Measurements from ENCODE around the gene PIK3CA. TPM values are rescaled to one million over a fixed set of nuclear protein-coding genes. Genes with fewer than 3 reads are reported as not detected.

PIK3CA gene
- total RNA-seq, 1 experiment from 2014 or later = 13.4 TPM

DNA sequence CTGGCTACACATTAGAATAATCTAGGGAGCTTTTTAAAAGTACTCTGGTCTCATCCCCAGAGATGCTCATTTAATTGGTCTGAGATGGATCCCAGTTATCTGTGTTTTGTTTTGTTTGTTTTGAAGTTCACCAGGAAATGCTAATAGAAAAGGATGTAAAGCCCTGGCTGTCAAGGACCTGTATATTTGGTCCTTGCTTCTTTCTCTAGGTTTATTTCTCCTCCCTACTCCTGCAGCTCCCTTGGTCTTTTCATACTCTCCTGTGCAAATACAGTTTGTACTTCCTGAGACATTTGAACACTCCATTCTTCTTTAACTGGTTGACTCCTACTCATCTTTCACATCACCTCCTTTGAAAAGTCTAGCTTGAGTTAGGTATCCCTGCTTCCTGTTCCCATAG, 3.3 kb downstream of the PIK3CA start:
- no TSS peak for BruUV-seq (replicated peaks)
- TF ChIP-seq, protein P1, sequence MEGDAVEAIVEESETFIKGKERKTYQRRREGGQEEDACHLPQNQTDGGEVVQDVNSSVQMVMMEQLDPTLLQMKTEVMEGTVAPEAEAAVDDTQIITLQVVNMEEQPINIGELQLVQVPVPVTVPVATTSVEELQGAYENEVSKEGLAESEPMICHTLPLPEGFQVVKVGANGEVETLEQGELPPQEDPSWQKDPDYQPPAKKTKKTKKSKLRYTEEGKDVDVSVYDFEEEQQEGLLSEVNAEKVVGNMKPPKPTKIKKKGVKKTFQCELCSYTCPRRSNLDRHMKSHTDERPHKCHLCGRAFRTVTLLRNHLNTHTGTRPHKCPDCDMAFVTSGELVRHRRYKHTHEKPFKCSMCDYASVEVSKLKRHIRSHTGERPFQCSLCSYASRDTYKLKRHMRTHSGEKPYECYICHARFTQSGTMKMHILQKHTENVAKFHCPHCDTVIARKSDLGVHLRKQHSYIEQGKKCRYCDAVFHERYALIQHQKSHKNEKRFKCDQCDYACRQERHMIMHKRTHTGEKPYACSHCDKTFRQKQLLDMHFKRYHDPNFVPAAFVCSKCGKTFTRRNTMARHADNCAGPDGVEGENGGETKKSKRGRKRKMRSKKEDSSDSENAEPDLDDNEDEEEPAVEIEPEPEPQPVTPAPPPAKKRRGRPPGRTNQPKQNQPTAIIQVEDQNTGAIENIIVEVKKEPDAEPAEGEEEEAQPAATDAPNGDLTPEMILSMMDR (conservative IDR thresholded peaks at IDR 0.05; ENCODE audit: low read depth, low read length) = no peak
- TF ChIP-seq EZH2phosphoT487 (IDR thresholded peaks at IDR 0.05; ENCODE audit: borderline replicate concordance, low read length) (no peak), EZH2 (IDR thresholded peaks at IDR 0.05; ENCODE audit: low read length, unreplicated experiment) (no peak)
- DNase-seq (no peak), ATAC-seq (no peak)
- ChIA-PET CTCF (no interaction called here), POLR2A (ENCODE audit: unreplicated experiment) (no interaction called here)
- Histone ChIP-seq H3K36me3 (ENCODE audit: low read depth, low read length) (no peaks in the 10 kb centered on the region), H3K9me3 (ENCODE audit: low read length) (no peaks in the 10 kb centered on the region), H3K9ac (ENCODE audit: low read length) (no peak overlapping the region), H3K79me2 (ENCODE audit: low read length) (peaks cover 69% of the 10 kb centered on the region), H3F3A (ENCODE audit: low read length, unreplicated experiment) (no peaks in the 10 kb centered on the region), H3K4me1 (ENCODE audit: insufficient read depth, low read length) (peaks cover 12% of the 10 kb centered on the region; the same call in 1 of the 2 replicates), H3K27ac (ENCODE audit: low read length) (no peak overlapping the region), H2AFZ (ENCODE audit: low read length) (no peak overlapping the region), H3K4me3 (ENCODE audit: low read length) (no peak overlapping the region), H3K4me2 (ENCODE audit: low read length) (no peak overlapping the region), H3K27me3 (ENCODE audit: low read length) (no peaks in the 10 kb centered on the region), H3K9me2 (replicated peaks; ENCODE audit: low read length) (no peaks in the 10 kb centered on the region), H4K20me1 (ENCODE audit: low read length) (no peaks in the 10 kb centered on the region)
- intact Hi-C loops (cut with micrococcal nuclease) = no loop called here

DNA sequence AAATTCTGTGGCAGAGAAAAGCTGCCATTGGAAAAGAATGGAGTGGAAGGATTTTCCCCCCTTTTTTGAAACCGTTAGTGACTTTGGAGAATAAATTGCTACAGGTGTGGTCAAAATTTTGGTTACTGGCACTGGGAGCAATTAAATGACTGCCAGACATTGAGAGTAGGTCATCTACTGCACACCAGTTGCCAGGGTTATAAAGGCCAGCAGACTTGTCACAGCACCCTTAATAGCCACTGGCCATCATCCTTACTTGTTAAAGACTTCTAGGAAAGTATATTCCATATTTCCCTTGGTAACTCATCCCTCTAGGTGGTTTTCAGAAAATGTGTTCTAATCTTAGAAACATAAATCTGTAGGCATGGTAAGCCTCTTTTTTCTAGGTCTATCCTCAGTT, 8.0 kb downstream of the PIK3CA start:
- no peaks in the 10 kb centered on the region for H3K27me3 ChIP-seq (ENCODE audit: low read length)
- no peak overlapping the region for H3K27ac ChIP-seq (ENCODE audit: low read length)
- ATAC-seq (no peak), DNase-seq (no peak)
- H3K4me2 ChIP-seq (ENCODE audit: low read length) = no peak overlapping the region
- CTCF ChIA-PET = interaction anchor here (0.6 kb wide), 1 partner anchor 158 kb away, joined by 5 read pairs; no protein-coding TSS in a partner anchor
- no peak overlapping the region for H2AFZ ChIP-seq (ENCODE audit: low read length)
- no TSS peak for BruUV-seq (replicated peaks)
- no peaks in the 10 kb centered on the region for H3K9me2 ChIP-seq (replicated peaks; ENCODE audit: low read length)
- POLR2A ChIA-PET (ENCODE audit: unreplicated experiment) = interaction anchor here (0.6 kb wide), 1 partner anchor 1960 kb away, joined by 4 read pairs; no protein-coding TSS in a partner anchor
- no peak overlapping the region for H3K9ac ChIP-seq (ENCODE audit: low read length)
- TF ChIP-seq, protein P1 (conservative IDR thresholded peaks at IDR 0.05; ENCODE audit: low read depth, low read length) = no peak
- TF ChIP-seq EZH2 (IDR thresholded peaks at IDR 0.05; ENCODE audit: low read length, unreplicated experiment) = no peak
- TF ChIP-seq EZH2phosphoT487 (IDR thresholded peaks at IDR 0.05; ENCODE audit: borderline replicate concordance, low read length) = no peak
- H3K4me1 ChIP-seq (ENCODE audit: insufficient read depth, low read length) = no peaks in the 10 kb centered on the region
- H3K36me3 ChIP-seq (ENCODE audit: low read depth, low read length) = no peaks in the 10 kb centered on the region
- H3K79me2 ChIP-seq (ENCODE audit: low read length) = peaks cover 76% of the 10 kb centered on the region
- H3K9me3 ChIP-seq (ENCODE audit: low read length) = no peaks in the 10 kb centered on the region
- no peaks in the 10 kb centered on the region for H3F3A ChIP-seq (ENCODE audit: low read length, unreplicated experiment)
- no peaks in the 10 kb centered on the region for H4K20me1 ChIP-seq (ENCODE audit: low read length)
- no peak overlapping the region for H3K4me3 ChIP-seq (ENCODE audit: low read length)
- intact Hi-C loops (cut with micrococcal nuclease) = no loop called here

DNA sequence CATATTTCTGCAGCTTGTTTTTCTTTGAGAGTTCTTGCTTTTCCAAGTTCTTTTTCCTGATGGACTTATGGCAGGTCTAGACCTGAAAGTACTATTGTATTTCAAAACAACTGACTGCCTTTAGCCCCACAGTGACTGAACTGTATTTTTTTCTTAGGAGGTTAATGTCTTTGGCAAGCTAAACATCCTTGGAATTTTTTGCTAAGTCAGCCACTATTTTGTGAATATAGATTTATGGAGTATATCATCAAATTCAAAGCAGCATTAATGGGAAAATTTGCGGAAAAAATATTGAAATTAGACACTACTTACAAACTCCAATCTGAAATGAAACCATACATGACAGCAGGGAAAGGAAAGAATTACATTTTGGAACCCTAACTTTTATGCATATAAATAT, 8.6 kb downstream of the PIK3CA start:
- ChIA-PET CTCF (no interaction called here), POLR2A (ENCODE audit: unreplicated experiment) (interaction anchor here (0.6 kb wide), 1 partner anchor 43 kb away, joined by 4 read pairs; no protein-coding TSS in a partner anchor)

More for the DNA sequence above, 8.6 kb downstream of the PIK3CA start:
- no peaks in the 10 kb centered on the region for H3F3A ChIP-seq (ENCODE audit: low read length, unreplicated experiment)
- no peaks in the 10 kb centered on the region for H3K9me3 ChIP-seq (ENCODE audit: low read length)
- H2AFZ ChIP-seq (ENCODE audit: low read length) = no peak overlapping the region
- ATAC-seq = no peak
- intact Hi-C loops (cut with micrococcal nuclease) = no loop called here
- H3K9me2 ChIP-seq (replicated peaks; ENCODE audit: low read length) = no peaks in the 10 kb centered on the region
- no TSS peak for BruUV-seq (replicated peaks)
- H3K4me1 ChIP-seq (ENCODE audit: insufficient read depth, low read length) = no peaks in the 10 kb centered on the region
- no peak overlapping the region for H3K4me2 ChIP-seq (ENCODE audit: low read length)
- no peak overlapping the region for H3K4me3 ChIP-seq (ENCODE audit: low read length)
- H3K36me3 ChIP-seq (ENCODE audit: low read depth, low read length) = no peaks in the 10 kb centered on the region
- TF ChIP-seq EZH2phosphoT487 (IDR thresholded peaks at IDR 0.05; ENCODE audit: borderline replicate concordance, low read length) (no peak), EZH2 (IDR thresholded peaks at IDR 0.05; ENCODE audit: low read length, unreplicated experiment) (no peak)
- TF ChIP-seq, protein P1 (conservative IDR thresholded peaks at IDR 0.05; ENCODE audit: low read depth, low read length) = no peak
- H3K9ac ChIP-seq (ENCODE audit: low read length) = no peak overlapping the region
- no peak overlapping the region for H3K27ac ChIP-seq (ENCODE audit: low read length)
- no peak for DNase-seq
- no peaks in the 10 kb centered on the region for H3K27me3 ChIP-seq (ENCODE audit: low read length)
- no peaks in the 10 kb centered on the region for H4K20me1 ChIP-seq (ENCODE audit: low read length)
- peaks cover 70% of the 10 kb centered on the region for H3K79me2 ChIP-seq (ENCODE audit: low read length)
